OCI-LY1 (cell line): Measurements from ENCODE around the gene CCDC91.

Source experiments
- EZH2 ChIP-seq: fragments of 200-600 bp; sonication (generic), shearing (Covaris generic); IDR thresholded peaks from 2 replicates; pipeline ENCODE4 v1.8.0; 2017; ENCODE audit warnings: borderline replicate concordance, mixed run types, mild to moderate bottlenecking, antibody characterized with exemption, low read length, moderate library complexity, mixed read lengths
- TF ChIP-seq, protein P1 (sequence below): fragments of 200-600 bp; sonication (generic), shearing (Covaris generic); IDR thresholded peaks from 2 replicates; pipeline ENCODE4 v1.5.1; 2017; ENCODE audit warnings: mild to moderate bottlenecking, antibody characterized with exemption, low read length, moderate library complexity, mixed read lengths

GRCh38 chr12:28177905-28178304 lies 12.4 kb upstream of the CCDC91 start:
- no peak for TF ChIP-seq EZH2
- TF ChIP-seq, protein P1, sequence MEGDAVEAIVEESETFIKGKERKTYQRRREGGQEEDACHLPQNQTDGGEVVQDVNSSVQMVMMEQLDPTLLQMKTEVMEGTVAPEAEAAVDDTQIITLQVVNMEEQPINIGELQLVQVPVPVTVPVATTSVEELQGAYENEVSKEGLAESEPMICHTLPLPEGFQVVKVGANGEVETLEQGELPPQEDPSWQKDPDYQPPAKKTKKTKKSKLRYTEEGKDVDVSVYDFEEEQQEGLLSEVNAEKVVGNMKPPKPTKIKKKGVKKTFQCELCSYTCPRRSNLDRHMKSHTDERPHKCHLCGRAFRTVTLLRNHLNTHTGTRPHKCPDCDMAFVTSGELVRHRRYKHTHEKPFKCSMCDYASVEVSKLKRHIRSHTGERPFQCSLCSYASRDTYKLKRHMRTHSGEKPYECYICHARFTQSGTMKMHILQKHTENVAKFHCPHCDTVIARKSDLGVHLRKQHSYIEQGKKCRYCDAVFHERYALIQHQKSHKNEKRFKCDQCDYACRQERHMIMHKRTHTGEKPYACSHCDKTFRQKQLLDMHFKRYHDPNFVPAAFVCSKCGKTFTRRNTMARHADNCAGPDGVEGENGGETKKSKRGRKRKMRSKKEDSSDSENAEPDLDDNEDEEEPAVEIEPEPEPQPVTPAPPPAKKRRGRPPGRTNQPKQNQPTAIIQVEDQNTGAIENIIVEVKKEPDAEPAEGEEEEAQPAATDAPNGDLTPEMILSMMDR: no peak
